Measurements from ENCODE around the gene WWP2.

GRCh38 chr16:69853481-69853880 is 91.3 kb downstream of the WWP2 start:
- TF ChIP-seq CTCF (conservative IDR thresholded peaks at IDR 0.05; ENCODE audit: low read length) (no peak), EZH2phosphoT487 (IDR thresholded peaks at IDR 0.05; ENCODE audit: borderline replicate concordance) (no peak)
